Suprapubic skin (tissue), 4 donors: ENCODE results near the gene CPNE7. TPM values are rescaled to one million over a fixed set of nuclear protein-coding genes. Genes with fewer than 3 reads are reported as not detected.

ENCODE experiments used
- DNase-seq, 2 donors: peaks; one replicate each; pipeline ENCODE4 v3.0.0-alpha.2; 2019; ENCODE audit warnings: low spot score in 2 of 2
- H3K27ac ChIP-seq: fragments of 200-600 bp; sonication (generic); one replicate; pipeline ENCODE4 v1.5.1; 2019
- H3K27me3 ChIP-seq: fragments of 200-600 bp; sonication (generic); one replicate; pipeline ENCODE4 v1.5.1; 2019
- H3K36me3 ChIP-seq: fragments of 200-600 bp; sonication (generic); one replicate; pipeline ENCODE4 v1.5.1; 2019
- H3K4me1 ChIP-seq: fragments of 200-600 bp; sonication (generic); one replicate; pipeline ENCODE4 v1.5.1; 2019
- H3K4me3 ChIP-seq: fragments of 200-600 bp; sonication (generic); one replicate; pipeline ENCODE4 v1.5.1; 2019; ENCODE audit warnings: mild to moderate bottlenecking
- H3K9me3 ChIP-seq: fragments of 200-600 bp; sonication (generic); one replicate; pipeline ENCODE4 v1.5.1; 2019
- EP300 ChIP-seq: sonication (generic); formaldehyde crosslinking; IDR thresholded peaks from one replicate; pipeline ENCODE4 v1.6.1; 2017; ENCODE audit warnings: antibody characterized with exemption
- POLR2A ChIP-seq, 2 donors: fragments of 450-650 bp; IDR thresholded peaks; one replicate each; pipeline ENCODE4 v1.6.1; 2017; ENCODE audit warnings: antibody characterized with exemption in 2 of 2, mild to moderate bottlenecking in 2 of 2, moderate library complexity in 2 of 2
- POLR2AphosphoS5 ChIP-seq, 3 donors: sonication (generic); formaldehyde crosslinking; IDR thresholded peaks; one replicate each; pipeline ENCODE4 v1.6.1; 2017; ENCODE audit warnings: antibody characterized with exemption in 3 of 3
- WGBS: methylation state at CpG from one replicate; pipeline ENCODE4 v1.1.5; 2018; 5-methylcytosine and 5-hydroxymethylcytosine counted together
- total RNA-seq, 4 donors: library from RNA; depleted of rRNA; stranded (reverse); fragments of >200 nt; gene quantifications; one replicate each; pipeline ENCODE4 v1.1.0, GENCODE V29; 2016
- TF ChIP-seq, protein P1 (sequence below), 2 donors: fragments of 200-600 bp in 1 of 2; fragments of 450-650 bp in 1 of 2; sonication (generic) in 1 of 2; IDR thresholded peaks; one replicate each; pipeline ENCODE4 v1.5.1; 2016 to 2019; ENCODE audit warnings: antibody characterized with exemption in 2 of 2, mild to moderate bottlenecking in 1 of 2, moderate library complexity in 1 of 2

CPNE7 gene
- total RNA-seq, 4 donors from 2014 or later, result 0.51 to 12.9 (median 2.9) TPM; not detected in 1

DNA sequence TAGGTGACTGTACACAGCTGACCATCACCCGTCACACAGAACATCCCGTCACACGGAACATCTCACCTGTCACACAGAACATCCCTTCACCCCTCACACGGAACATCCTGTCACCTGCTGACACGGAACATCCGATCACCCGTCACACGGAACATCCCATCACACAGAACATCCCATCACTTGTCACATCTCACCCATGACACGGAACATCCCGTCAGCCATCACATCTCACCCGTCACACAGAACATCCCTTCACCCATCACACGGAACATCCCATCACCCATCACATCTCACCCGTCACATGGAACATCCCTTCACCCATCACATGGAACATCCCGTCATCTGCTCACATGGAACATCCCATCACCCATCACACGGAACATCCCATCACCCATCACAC is 3.8 kb downstream of the CPNE7 start:
- 93% methylated on average over 15 of the region's 15 CpGs for WGBS
- TF ChIP-seq EP300 (no peak), POLR2AphosphoS5 (IDR thresholded peaks at IDR 0.05) (no peak), POLR2A (IDR thresholded peaks at IDR 0.05) (no peak)
- TF ChIP-seq, protein P1, sequence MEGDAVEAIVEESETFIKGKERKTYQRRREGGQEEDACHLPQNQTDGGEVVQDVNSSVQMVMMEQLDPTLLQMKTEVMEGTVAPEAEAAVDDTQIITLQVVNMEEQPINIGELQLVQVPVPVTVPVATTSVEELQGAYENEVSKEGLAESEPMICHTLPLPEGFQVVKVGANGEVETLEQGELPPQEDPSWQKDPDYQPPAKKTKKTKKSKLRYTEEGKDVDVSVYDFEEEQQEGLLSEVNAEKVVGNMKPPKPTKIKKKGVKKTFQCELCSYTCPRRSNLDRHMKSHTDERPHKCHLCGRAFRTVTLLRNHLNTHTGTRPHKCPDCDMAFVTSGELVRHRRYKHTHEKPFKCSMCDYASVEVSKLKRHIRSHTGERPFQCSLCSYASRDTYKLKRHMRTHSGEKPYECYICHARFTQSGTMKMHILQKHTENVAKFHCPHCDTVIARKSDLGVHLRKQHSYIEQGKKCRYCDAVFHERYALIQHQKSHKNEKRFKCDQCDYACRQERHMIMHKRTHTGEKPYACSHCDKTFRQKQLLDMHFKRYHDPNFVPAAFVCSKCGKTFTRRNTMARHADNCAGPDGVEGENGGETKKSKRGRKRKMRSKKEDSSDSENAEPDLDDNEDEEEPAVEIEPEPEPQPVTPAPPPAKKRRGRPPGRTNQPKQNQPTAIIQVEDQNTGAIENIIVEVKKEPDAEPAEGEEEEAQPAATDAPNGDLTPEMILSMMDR (IDR thresholded peaks at IDR 0.05), result no peak
- no peak overlapping the region for H3K4me3 ChIP-seq

DNA sequence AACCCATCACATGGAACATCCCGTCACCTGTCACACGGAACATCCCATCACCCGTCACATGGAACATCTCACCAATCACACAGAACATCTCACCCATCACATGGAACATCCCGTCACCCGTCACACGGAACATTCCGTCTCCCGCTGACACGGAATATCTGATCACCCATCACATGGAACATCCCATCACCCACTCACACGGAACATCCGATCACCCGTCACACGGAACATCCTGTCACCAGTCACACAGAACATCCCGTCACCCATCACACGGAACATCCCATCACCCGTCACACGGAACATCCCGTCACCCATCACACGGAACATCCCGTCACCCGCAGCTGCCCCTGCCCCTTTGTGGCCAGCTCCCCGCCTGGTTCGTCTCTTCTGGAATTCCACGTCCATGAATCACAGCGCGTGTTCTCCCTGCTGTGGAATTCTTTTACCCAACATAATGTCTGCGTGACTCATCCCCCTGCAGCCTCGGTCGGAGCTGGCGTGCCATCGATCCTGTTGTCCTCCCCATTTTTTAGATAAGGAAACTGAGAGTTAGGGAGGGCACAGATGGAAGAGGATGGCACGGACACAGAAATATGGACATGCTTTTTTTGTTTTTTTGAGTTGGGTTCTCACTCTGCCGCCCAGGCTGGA is 5.6 kb downstream of the CPNE7 start:
- peaks cover 10% of the 10 kb centered on the region for H3K27me3 ChIP-seq
- H3K36me3 ChIP-seq, result no peaks in the 10 kb centered on the region
- no peak overlapping the region for H3K4me3 ChIP-seq
- no peak overlapping the region for H3K27ac ChIP-seq
- no peak for DNase-seq
- WGBS, result 90% methylated on average over 33 of the region's 33 CpGs
- H3K4me1 ChIP-seq, result peaks cover 16% of the 10 kb centered on the region
- no peaks in the 10 kb centered on the region for H3K9me3 ChIP-seq
- TF ChIP-seq POLR2AphosphoS5 (IDR thresholded peaks at IDR 0.05) (no peak), POLR2A (IDR thresholded peaks at IDR 0.05) (no peak), EP300 (no peak)
- TF ChIP-seq, protein P1 (IDR thresholded peaks at IDR 0.05), result no peak

More for the DNA sequence above, 3.8 kb downstream of the CPNE7 start:
- H3K9me3 ChIP-seq, result no peaks in the 10 kb centered on the region
- H3K27me3 ChIP-seq, result peaks cover 28% of the 10 kb centered on the region
- no peak overlapping the region for H3K27ac ChIP-seq
- no peaks in the 10 kb centered on the region for H3K36me3 ChIP-seq
- DNase-seq, result no peak
- H3K4me1 ChIP-seq, result peaks cover 31% of the 10 kb centered on the region

DNA sequence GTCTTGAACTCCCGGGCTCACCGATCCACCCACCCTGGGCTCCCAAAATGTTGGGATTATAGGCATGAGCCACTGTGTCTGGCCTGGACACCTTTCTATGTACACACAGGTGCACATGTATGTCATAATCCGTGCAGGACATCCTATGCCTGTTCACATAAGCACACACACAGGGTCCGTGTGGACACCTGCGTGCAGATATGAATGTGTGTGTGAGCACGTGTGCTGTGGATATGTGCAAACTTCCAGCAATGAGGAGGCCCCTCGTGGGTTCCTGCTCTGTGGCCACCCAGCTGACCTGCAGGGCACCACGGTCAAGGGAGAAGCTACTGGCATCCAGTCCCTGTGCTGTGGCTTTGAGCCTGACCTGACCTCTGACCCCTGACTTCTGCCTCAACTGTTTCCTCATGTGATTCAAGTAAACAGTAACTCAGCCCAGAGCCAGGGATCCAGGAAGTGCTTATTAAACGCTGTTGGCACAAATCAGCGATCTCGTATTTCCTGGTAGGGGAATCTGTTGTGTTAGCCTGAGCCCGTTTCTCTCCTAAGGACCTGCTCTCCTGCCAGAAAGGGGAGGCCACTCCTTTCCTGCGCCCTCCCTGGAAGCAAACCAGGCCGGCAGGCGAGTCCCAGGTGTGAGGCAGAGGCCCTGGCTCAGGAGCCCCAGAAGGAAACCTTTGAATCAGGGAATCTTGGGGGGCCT is 6.5 kb downstream of the CPNE7 start:
- DNase-seq, result no peak
- no peaks in the 10 kb centered on the region for H3K9me3 ChIP-seq
- H3K36me3 ChIP-seq, result no peaks in the 10 kb centered on the region
- peaks cover 13% of the 10 kb centered on the region for H3K4me1 ChIP-seq
- TF ChIP-seq POLR2A (IDR thresholded peaks at IDR 0.05) (no peak), POLR2AphosphoS5 (IDR thresholded peaks at IDR 0.05) (peak in 1 of 3 donors; percentile 5)
- TF ChIP-seq, protein P1 (IDR thresholded peaks at IDR 0.05), result no peak
- peaks cover 2% of the 10 kb centered on the region for H3K27me3 ChIP-seq
- H3K4me3 ChIP-seq, result no peak overlapping the region
- H3K27ac ChIP-seq, result no peak overlapping the region
- WGBS, result 42% methylated on average over 14 of the region's 15 CpGs

- no peaks in the 10 kb centered on the region for H3K9me3 ChIP-seq
- no peak for DNase-seq
- no peaks in the 10 kb centered on the region for H3K27me3 ChIP-seq
- TF ChIP-seq EP300 (no peak), POLR2AphosphoS5 (IDR thresholded peaks at IDR 0.05) (no peak), POLR2A (IDR thresholded peaks at IDR 0.05) (no peak)
- TF ChIP-seq, protein P1 (IDR thresholded peaks at IDR 0.05), result no peak
- peaks cover 13% of the 10 kb centered on the region for H3K4me1 ChIP-seq
- no peak overlapping the region for H3K27ac ChIP-seq
- 93% methylated on average over 5 of the region's 19 CpGs for WGBS
- no peaks in the 10 kb centered on the region for H3K36me3 ChIP-seq
- no peak overlapping the region for H3K4me3 ChIP-seq
Measured at GRCh38 chr16:89582614-89583196, 7.1 kb downstream of the CPNE7 start.
